ENCODE results near the gene ZBTB24.
"Not testable (repeated sequence)": the region's sequence is repeated elsewhere in the genome, so short reads cannot be mapped to it uniquely, and the experiment has no call there.

ZBTB24 gene

GRCh38 chr6:109471105-109471810 lies 11.8 kb downstream of the ZBTB24 start:
- peaks cover 50% of the 10 kb centered on the region for H3K36me3 Mint-ChIP-seq
- DNase-seq (ENCODE audit: low spot score in 2 of 2) (no peak), ATAC-seq (ENCODE audit: low read depth) (no peak)
- H3K4me1 Mint-ChIP-seq, result peaks cover 45% of the 10 kb centered on the region
- no peaks in the 10 kb centered on the region for H3K9me3 Mint-ChIP-seq
- H3K27ac Mint-ChIP-seq, result peak overlapping the region; percentile 46
- H3K27me3 Mint-ChIP-seq, result no peaks in the 10 kb centered on the region
- no peak overlapping the region for H3K4me3 Mint-ChIP-seq

- Mint-ChIP-seq H3K27me3 (no peaks in the 10 kb centered on the region), H3K36me3 (peaks cover 53% of the 10 kb centered on the region), H3K9me3 (no peaks in the 10 kb centered on the region), H3K4me1 (peaks cover 42% of the 10 kb centered on the region), H3K4me3 (no peak overlapping the region), H3K27ac (peak overlapping the region; percentile 77)
- ATAC-seq (ENCODE audit: low read depth) (no peak), DNase-seq (ENCODE audit: low spot score in 2 of 2) (no peak)
Measured at GRCh38 chr6:109469591-109470189, 13.3 kb downstream of the ZBTB24 start.

DNA sequence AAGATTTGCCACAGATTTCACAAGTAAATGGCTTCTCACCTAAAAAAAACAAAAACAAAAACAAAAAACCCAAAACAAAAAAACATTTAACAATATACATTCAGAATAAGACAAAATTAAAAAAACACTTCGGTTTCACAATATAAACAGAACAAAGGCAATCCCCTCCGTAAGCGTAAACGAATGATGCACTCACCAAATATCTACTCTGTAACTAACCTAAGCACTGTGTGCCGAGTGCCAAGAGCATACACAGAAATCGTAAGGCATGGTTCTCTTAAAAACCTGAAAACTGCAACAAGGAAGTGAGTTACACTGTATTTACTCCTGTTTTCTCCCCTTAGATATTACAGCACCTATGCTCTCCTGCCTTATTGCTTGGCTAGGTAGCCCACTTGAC lies 15.3 kb downstream of the ZBTB24 start:
- no peak for ATAC-seq (ENCODE audit: low read depth)
- no peaks in the 10 kb centered on the region for H3K9me3 Mint-ChIP-seq
- peaks cover 46% of the 10 kb centered on the region for H3K36me3 Mint-ChIP-seq
- H3K4me1 Mint-ChIP-seq, result peaks cover 39% of the 10 kb centered on the region
- H3K4me3 Mint-ChIP-seq, result no peak overlapping the region
- no peaks in the 10 kb centered on the region for H3K27me3 Mint-ChIP-seq
- no peak for DNase-seq (ENCODE audit: low spot score in 2 of 2)
- H3K27ac Mint-ChIP-seq, result peak overlapping the region; percentile 60

DNA sequence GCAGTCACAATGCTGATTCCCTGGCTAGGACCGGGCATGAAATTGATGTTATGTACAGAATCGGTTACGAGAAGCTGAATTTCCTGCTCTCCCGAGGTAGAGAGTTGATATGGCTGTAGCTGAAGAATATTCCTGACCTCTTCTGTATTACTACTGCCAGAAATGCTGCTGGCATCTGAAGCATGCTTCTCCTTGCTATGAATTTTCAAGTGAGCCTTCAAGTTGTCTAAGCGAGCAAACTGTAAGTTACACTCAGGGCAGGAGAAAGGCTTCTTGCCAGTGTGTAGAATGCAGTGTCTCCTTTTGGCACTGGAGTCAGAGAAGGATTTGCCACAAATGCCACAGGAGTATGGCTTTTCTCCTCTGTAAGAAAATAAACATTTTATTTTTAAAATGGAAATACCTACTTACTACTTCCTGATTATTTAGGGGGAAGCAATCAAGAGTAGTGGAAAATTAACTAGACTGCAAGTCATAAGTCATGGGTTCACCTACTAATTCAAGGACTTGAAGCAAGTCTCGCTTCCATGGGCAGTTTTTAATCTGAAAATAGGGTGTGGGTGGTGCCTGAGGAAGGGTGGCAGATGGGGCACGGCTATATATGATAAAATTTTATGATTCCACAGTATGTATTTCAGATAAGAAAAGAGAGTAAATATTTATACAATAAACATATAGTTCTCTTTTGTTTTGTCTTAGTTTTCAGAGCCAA lies 16.7 kb downstream of the ZBTB24 start:
- DNase-seq (ENCODE audit: low spot score in 2 of 2) (no peak), ATAC-seq (ENCODE audit: low read depth) (no peak)
- H3K27me3 Mint-ChIP-seq, result no peaks in the 10 kb centered on the region
- peaks cover 33% of the 10 kb centered on the region for H3K4me1 Mint-ChIP-seq
- peaks cover 45% of the 10 kb centered on the region for H3K36me3 Mint-ChIP-seq
- no peaks in the 10 kb centered on the region for H3K9me3 Mint-ChIP-seq
- no peak overlapping the region for H3K27ac Mint-ChIP-seq
- no peak overlapping the region for H3K4me3 Mint-ChIP-seq

DNA sequence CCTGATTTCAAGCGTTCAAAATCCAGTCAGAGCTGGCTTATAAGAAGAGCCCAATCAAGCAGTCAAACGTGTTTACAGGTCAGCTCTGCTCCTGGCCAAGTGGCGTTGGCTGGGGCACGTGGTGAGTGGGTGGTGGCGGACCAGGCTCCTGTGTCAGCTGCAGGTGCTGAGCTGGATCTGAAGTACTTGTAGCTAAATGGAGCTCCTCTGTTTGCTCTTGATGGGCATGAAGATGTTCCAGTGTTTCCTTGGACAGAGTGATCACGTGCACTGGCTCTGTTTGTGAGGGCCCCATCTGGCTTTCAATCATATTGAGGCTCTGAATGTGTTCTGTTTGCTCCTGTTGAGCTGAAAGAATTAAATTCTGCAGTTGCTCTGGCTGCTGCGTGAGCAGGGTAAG lies 17.2 kb downstream of the ZBTB24 start:
- no peaks in the 10 kb centered on the region for H3K9me3 Mint-ChIP-seq
- ATAC-seq (ENCODE audit: low read depth) (no peak), DNase-seq (ENCODE audit: low spot score in 2 of 2) (no peak)
- peak overlapping the region; percentile 91 for H3K27ac Mint-ChIP-seq
- H3K4me3 Mint-ChIP-seq, result no peak overlapping the region
- no peaks in the 10 kb centered on the region for H3K27me3 Mint-ChIP-seq
- peaks cover 34% of the 10 kb centered on the region for H3K4me1 Mint-ChIP-seq
- H3K36me3 Mint-ChIP-seq, result peaks cover 47% of the 10 kb centered on the region

DNA sequence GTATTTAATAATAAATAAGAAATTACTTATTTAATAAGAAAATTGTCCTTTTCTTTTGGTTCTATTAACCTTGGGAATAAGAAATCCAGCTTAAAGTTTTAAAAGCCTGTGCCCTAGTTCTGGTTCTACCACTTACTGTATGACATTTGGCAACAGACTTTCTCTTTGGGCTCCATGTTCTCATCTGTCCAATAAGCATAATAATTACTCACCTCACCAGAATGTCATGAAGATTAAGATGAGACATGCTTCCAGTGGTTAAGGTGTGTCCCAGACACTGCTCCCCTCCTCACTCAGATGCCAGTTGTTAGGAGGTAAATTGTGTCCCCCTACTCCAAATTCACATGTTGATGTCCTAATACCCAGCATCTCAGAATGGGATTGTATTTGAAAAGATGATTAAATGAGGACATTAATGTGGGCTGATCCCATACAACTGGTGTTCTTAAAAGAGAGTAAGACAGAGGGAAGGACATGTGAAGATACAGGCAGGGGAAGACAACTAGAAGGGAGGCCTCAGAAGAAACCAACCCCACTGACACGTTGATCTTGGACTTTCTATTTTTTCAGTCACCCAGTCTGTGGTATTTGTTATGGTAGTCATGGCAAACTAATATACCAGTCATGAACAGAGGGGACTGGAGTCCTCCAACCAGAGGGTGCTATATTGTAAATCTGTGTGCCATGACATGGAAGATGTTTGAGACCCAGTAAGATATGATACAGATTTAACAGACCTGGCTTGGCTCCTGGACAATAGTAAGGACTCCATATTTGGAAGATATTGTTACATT lies 21.1 kb downstream of the ZBTB24 start:
- H3K9me3 Mint-ChIP-seq, result no peaks in the 10 kb centered on the region
- H3K27ac Mint-ChIP-seq, result peak overlapping the region; percentile 85
- H3K36me3 Mint-ChIP-seq, result peaks cover 25% of the 10 kb centered on the region
- peaks cover 40% of the 10 kb centered on the region for H3K4me1 Mint-ChIP-seq
- no peak overlapping the region for H3K4me3 Mint-ChIP-seq
- no peaks in the 10 kb centered on the region for H3K27me3 Mint-ChIP-seq
- DNase-seq (ENCODE audit: low spot score in 2 of 2) (no peak), ATAC-seq (ENCODE audit: low read depth) (peak; percentile 6)

DNA sequence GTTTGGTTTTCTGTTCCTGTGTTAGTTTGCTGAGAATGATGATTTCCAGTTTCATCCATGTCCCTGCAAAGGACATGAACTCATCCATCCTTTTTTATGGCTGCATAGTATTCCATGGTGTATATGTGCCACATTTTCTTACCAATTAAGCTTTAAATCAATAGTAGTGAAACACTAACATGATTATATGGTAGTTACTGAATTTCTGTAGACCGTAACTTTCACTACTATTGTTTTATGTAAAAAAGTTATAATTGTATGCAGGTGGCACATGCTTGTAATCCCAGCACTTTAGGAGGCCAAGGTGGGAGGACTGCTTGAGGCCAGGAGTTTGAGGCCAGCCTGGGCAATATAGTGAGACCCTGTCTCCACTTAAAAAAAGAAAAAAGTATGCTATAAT lies 21.8 kb downstream of the ZBTB24 start:
- H3K27me3 Mint-ChIP-seq; ATAC-seq (ENCODE audit: low read depth); DNase-seq (ENCODE audit: low spot score in 2 of 2); H3K9me3 Mint-ChIP-seq; H3K4me3 Mint-ChIP-seq: not testable (repeated sequence)
- Mint-ChIP-seq H3K27ac (peak overlapping the region; percentile 48), H3K36me3 (peaks cover 24% of the 10 kb centered on the region), H3K4me1 (peaks cover 44% of the 10 kb centered on the region)

GRCh38 chr6:109460161-109460829 lies 22.7 kb downstream of the ZBTB24 start:
- H3K27me3 Mint-ChIP-seq, result no peaks in the 10 kb centered on the region
- ATAC-seq (ENCODE audit: low read depth) (no peak), DNase-seq (ENCODE audit: low spot score in 2 of 2) (no peak)
- H3K4me1 Mint-ChIP-seq, result peaks cover 43% of the 10 kb centered on the region
- H3K36me3 Mint-ChIP-seq, result peaks cover 17% of the 10 kb centered on the region
- H3K4me3 Mint-ChIP-seq, result no peak overlapping the region
- peak overlapping the region; percentile 100 for H3K27ac Mint-ChIP-seq
- H3K9me3 Mint-ChIP-seq, result no peaks in the 10 kb centered on the region

DNA sequence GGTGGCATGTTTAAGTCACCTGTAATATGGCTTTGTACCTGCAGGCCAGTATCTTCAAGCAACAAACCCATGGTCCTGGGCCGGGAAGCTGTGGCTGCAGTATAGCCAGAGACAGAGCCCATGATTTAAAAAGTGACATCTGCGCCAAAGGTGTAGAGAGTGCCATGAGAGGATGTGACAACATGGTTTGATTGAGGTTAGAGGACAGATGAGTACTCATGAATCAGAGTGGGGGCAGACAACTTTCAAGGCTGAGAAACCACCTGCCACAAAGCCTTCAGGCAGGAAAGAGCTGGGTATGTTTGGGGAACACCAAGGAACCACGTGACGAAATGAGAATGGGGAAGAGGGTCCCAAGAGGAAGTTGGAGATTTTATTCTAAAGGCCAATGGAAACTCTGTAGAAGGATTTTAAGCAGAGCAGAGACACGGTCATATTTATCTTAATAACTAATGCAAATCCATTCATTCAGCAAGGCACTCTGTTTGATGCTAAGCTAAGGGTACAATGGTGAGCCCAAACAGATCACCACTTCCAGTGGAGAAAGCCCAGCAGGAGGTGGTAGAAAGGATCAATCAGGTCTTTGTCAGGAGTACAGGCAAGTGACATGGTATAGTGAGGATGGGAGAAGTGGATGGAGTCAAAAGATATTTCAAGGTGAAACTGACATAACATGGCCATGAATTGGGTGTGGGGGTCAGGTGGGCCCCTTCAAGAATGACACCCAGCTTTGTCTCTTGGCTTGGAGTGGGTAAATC lies 24.1 kb downstream of the ZBTB24 start:
- Mint-ChIP-seq H3K27ac (peak overlapping the region; percentile 100), H3K27me3 (no peaks in the 10 kb centered on the region), H3K36me3 (peaks cover 15% of the 10 kb centered on the region), H3K9me3 (no peaks in the 10 kb centered on the region), H3K4me1 (peaks cover 43% of the 10 kb centered on the region), H3K4me3 (peak overlapping the region; percentile 12)
- DNase-seq (ENCODE audit: low spot score in 2 of 2) (peak in 1 of 2 donors; percentile 45), ATAC-seq (ENCODE audit: low read depth) (peak; percentile 20)

- Mint-ChIP-seq H3K9me3 (no peaks in the 10 kb centered on the region), H3K4me3 (peak overlapping the region; percentile 99)
- DNase-seq (ENCODE audit: low spot score in 2 of 2), result no peak
Measured at GRCh38 chr6:109457562-109457996, 25.4 kb downstream of the ZBTB24 start.

DNA sequence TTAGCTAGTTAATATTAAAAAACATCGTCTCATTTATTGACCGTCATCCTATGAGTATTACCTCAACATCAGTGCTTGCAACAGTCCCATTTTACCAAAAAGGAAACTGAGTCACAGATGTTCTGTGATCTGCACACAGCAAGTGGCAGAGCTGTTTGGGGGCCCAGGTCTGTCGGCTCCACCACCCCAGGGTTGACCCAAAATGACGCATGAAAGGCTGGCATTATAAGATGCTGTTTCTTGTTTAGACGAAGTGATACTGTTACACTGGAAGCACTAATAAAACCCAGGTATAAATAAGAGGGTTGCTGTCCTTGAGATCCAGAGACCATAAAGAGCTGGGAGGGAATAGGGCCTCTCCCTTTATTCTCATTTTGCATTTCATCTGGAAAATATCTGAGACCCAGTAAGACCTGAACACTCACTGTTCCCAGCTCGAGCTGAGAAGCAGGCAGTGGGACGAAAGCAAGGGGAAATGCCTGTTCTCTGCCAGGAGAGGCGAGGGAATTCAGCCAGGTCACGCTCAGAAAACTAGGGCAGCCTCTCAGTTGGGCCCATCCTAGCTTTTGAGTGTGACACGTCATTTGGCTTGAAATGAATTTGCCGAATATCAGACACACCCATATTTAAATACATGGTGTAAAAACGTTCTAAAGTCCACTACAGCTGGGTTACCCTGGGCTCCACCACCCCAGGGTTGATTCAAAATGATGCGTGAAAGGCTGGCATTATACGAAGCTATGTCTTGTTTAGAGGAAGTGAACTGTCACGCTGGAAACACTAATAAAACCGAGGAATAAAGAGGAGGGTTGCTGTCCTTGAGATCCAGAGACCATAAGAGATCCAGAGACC lies 26.1 kb downstream of the ZBTB24 start:
- Mint-ChIP-seq H3K4me3 (peak overlapping the region; percentile 99), H3K27ac (peak overlapping the region; percentile 100), H3K27me3 (no peaks in the 10 kb centered on the region), H3K4me1 (peaks cover 45% of the 10 kb centered on the region), H3K9me3 (no peaks in the 10 kb centered on the region), H3K36me3 (peaks cover 7% of the 10 kb centered on the region)
- DNase-seq (ENCODE audit: low spot score in 2 of 2) (no peak), ATAC-seq (ENCODE audit: low read depth) (no peak)

More at GRCh38 chr6:109457562-109457996, 25.4 kb downstream of the ZBTB24 start:
- Mint-ChIP-seq H3K27me3 (no peaks in the 10 kb centered on the region), H3K36me3 (peaks cover 13% of the 10 kb centered on the region), H3K27ac (peak overlapping the region; percentile 100), H3K4me1 (peaks cover 46% of the 10 kb centered on the region)
- no peak for ATAC-seq (ENCODE audit: low read depth)

DNA sequence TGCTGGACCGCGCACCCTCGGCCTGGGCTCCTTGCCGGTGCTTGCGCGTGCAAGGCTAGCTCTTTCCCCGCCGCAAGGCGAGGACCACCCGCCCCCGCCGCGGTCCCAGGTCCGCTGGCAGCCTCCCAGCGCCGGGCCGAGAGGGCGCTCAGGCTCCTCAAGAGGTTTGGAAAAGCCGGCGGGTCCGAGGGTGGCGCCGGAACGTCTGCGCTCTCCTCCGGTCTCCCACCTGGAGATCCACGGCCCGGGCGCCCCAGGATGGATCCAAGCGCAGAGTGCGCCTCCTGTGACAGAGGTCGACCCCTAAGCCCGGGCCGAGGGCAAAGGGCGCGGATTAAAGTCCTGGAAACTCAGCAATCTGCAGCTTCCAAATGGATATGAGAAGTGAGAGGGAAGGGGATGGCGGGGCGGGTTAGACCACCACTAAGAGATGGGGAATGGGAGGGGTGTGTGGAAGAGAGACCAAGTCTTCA lies 26.9 kb downstream of the ZBTB24 start:
- no peak for DNase-seq (ENCODE audit: low spot score in 2 of 2)
- Mint-ChIP-seq H3K27me3 (no peaks in the 10 kb centered on the region), H3K27ac (peak overlapping the region; percentile 100), H3K36me3 (peaks cover 6% of the 10 kb centered on the region), H3K9me3 (no peaks in the 10 kb centered on the region), H3K4me3 (peak overlapping the region; percentile 99), H3K4me1 (peaks cover 43% of the 10 kb centered on the region)
- no peak for ATAC-seq (ENCODE audit: low read depth)

All from memory B cell (primary cell).